Measurements from ENCODE around the gene SSBP3. TPM values are rescaled to one million over a fixed set of nuclear protein-coding genes. Genes with fewer than 3 reads are reported as not detected.
"Not testable (repeated sequence)": the region's sequence is repeated elsewhere in the genome, so short reads cannot be mapped to it uniquely, and the experiment has no call there.

The SSBP3 gene
- 100 to 1,000 TPM; 109 to 111 TPM for total RNA-seq

GRCh38 chr1:54406339-54407153 lies at the start of gene SSBP3:
Gene SSBP3 (minus strand): TSS chr1:54406394.
- peaks cover 66% of the 10 kb centered on the region for H3K4me1 Mint-ChIP-seq (ENCODE audit: low read depth)
- peak within 1 kb of the TSS; percentile 92 for H3K4me3 Mint-ChIP-seq
- peak; percentile 93 for DNase-seq
- ChIA-PET POLR2A (interaction anchor here (0.6 to 2.3 kb wide), 7 partner anchors 55 to 207 kb away, joined by 3 to 34 read pairs (median 4); partner anchors contain the start of genes CYB5RL and MRPL37), CTCF (interaction anchor here (0.6 to 2.3 kb wide), 5 partner anchors 12 to 224 kb away, joined by 3 to 29 read pairs (median 4); no protein-coding TSS in a partner anchor)
- peak within 1 kb of the TSS; percentile 87 for H3K27ac Mint-ChIP-seq
- H3K27me3 Mint-ChIP-seq (ENCODE audit: low read depth) = no peaks in the 10 kb centered on the region
- ATAC-seq = peak; percentile 94
- H3K36me3 Mint-ChIP-seq (ENCODE audit: low read depth) = peaks cover 34% of the 10 kb centered on the region
- H3K9me3 Mint-ChIP-seq (ENCODE audit: insufficient read depth) = no peaks in the 10 kb centered on the region

GRCh38 chr1:54453509-54453908 lies 47.3 kb upstream of the SSBP3 start:
- no peak overlapping the region for H3K27ac Mint-ChIP-seq

DNA sequence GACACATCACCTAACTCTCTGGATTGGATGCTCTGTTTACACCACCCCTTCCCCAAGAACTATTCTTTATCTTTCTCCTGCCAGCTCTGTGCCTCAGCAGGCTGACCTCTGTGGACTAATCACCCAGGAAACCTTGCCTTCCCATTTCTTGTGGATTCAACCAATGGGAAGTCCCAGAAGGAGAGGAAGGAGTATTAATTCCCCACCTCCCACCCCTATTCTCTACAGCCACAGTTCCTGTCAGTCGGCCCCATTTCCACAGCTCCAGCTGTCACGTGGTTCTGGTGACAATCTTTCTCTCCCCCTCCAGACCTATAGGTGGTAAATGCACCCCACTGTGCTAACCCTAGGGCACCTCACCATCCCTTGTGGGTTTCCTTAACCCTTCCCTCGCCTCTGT lies 46.8 kb upstream of the SSBP3 start:
- Mint-ChIP-seq H3K4me1 (ENCODE audit: low read depth) (peaks cover 6% of the 10 kb centered on the region), H3K4me3 (no peak overlapping the region), H3K36me3 (ENCODE audit: low read depth) (no peaks in the 10 kb centered on the region), H3K9me3 (ENCODE audit: insufficient read depth) (peaks cover 3% of the 10 kb centered on the region), H3K27ac (no peak overlapping the region), H3K27me3 (ENCODE audit: low read depth) (no peaks in the 10 kb centered on the region)
- CTCF ChIA-PET = no interaction called here
- ATAC-seq (no peak), DNase-seq (no peak)
- POLR2A ChIA-PET = no interaction called here

More at GRCh38 chr1:54453509-54453908, 47.3 kb upstream of the SSBP3 start:
- CTCF ChIA-PET = no interaction called here
- Mint-ChIP-seq H3K4me3 (no peak overlapping the region), H3K36me3 (ENCODE audit: low read depth) (no peaks in the 10 kb centered on the region), H3K27me3 (ENCODE audit: low read depth) (no peaks in the 10 kb centered on the region), H3K9me3 (ENCODE audit: insufficient read depth) (peaks cover 3% of the 10 kb centered on the region), H3K4me1 (ENCODE audit: low read depth) (peaks cover 9% of the 10 kb centered on the region)
- POLR2A ChIA-PET = no interaction called here
- no peak for ATAC-seq
- DNase-seq = no peak

GRCh38 chr1:54449431-54449830 lies 43.2 kb upstream of the SSBP3 start:
- DNase-seq; H3K9me3 Mint-ChIP-seq (ENCODE audit: insufficient read depth); H3K4me3 Mint-ChIP-seq; H3K4me1 Mint-ChIP-seq (ENCODE audit: low read depth); POLR2A ChIA-PET; ATAC-seq; H3K36me3 Mint-ChIP-seq (ENCODE audit: low read depth); H3K27ac Mint-ChIP-seq; CTCF ChIA-PET: not testable (repeated sequence)
- peaks cover 17% of the 10 kb centered on the region for H3K27me3 Mint-ChIP-seq (ENCODE audit: low read depth)

- H3K4me1 Mint-ChIP-seq (ENCODE audit: low read depth); H3K9me3 Mint-ChIP-seq (ENCODE audit: insufficient read depth); DNase-seq; H3K36me3 Mint-ChIP-seq (ENCODE audit: low read depth); H3K27ac Mint-ChIP-seq; ATAC-seq; POLR2A ChIA-PET; CTCF ChIA-PET; H3K4me3 Mint-ChIP-seq: not testable (repeated sequence)
- H3K27me3 Mint-ChIP-seq (ENCODE audit: low read depth) = peaks cover 17% of the 10 kb centered on the region
These were observed 42.6 kb upstream of the SSBP3 start for GRCh38 chr1:54448801-54449200.

DNA sequence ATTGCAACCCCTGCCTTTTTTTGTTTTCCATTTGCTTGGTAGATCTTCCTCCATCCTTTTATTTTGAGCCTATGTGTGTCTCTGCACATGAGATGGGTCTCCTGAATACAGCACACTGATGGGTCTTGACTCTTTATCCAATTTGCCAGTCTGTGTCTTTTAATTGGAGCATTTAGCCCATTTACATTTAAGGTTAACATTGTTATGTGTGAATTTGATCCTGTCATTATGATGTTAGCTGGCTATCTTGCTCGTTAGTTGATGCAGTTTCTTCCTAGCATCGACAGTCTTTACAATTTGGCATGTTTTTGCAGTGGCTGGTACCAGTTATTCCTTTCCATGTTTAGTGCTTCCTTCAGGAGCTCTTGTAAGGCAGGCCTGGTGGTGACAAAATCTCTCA lies 40.9 kb upstream of the SSBP3 start:
- H3K4me1 Mint-ChIP-seq (ENCODE audit: low read depth); H3K9me3 Mint-ChIP-seq (ENCODE audit: insufficient read depth); ATAC-seq; DNase-seq; H3K27ac Mint-ChIP-seq; H3K36me3 Mint-ChIP-seq (ENCODE audit: low read depth); H3K4me3 Mint-ChIP-seq; POLR2A ChIA-PET; CTCF ChIA-PET: not testable (repeated sequence)
- peaks cover 17% of the 10 kb centered on the region for H3K27me3 Mint-ChIP-seq (ENCODE audit: low read depth)

DNA sequence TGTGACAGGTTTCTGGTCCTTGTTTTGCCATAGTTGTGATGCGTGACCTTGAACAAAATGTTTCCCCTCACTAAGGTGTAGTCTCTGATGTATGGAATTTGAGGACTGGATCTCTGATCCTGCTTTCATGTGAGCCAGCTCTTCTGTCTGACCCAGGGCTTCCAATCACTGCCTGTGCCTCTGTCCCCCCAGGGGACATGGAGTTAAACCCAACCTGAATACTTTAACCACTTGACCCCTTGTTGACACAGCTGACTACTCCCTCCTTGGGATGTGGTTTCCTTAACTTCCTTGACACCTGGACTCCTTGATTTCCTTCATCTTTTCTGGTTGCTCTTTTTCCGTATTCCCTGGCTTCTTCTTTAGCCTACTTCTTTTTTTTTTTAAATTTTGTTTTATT lies 36.0 kb upstream of the SSBP3 start:
- CTCF ChIA-PET = no interaction called here
- peaks cover 14% of the 10 kb centered on the region for H3K27me3 Mint-ChIP-seq (ENCODE audit: low read depth)

DNA sequence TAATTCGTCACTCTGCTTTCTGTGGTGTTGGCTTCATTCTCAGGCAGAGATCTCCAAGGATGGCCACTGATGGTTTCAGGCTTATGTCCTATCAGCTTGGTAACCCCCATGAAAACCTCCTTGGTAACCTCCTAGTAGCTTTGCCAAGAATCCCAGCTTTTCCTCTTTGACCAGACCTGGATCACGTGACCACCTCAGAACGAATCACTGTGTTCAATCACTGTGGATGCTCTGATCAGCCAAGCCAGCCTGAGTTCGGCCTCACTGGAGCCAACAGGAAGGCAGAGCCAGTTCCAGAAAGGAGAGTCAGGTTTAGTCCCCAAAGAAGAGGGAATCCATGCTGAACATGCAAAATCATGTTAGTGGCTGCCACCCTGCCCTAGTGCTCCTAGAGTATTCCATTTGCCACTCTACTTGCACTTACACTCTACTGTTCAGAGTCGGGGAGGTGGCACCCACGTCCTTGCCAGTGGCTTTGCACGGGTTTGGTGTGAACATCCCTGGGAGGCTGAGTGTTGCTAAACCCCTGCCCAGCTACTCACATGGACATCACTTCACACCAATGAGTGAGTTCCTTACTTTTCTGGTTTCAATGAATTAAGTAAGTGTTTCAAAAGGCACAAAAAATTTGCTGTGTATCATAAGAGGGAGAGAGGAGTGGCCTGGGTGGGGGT lies 33.5 kb upstream of the SSBP3 start:
- Mint-ChIP-seq H3K27me3 (ENCODE audit: low read depth) (peaks cover 3% of the 10 kb centered on the region), H3K4me1 (ENCODE audit: low read depth) (no peaks in the 10 kb centered on the region), H3K9me3 (ENCODE audit: insufficient read depth) (no peaks in the 10 kb centered on the region), H3K36me3 (ENCODE audit: low read depth) (no peaks in the 10 kb centered on the region), H3K4me3 (no peak overlapping the region), H3K27ac (no peak overlapping the region)
- ATAC-seq (no peak), DNase-seq (no peak)
- CTCF ChIA-PET = no interaction called here
- POLR2A ChIA-PET = no interaction called here

More for the DNA sequence above, 36.0 kb upstream of the SSBP3 start:
- no peak overlapping the region for H3K27ac Mint-ChIP-seq
- no peaks in the 10 kb centered on the region for H3K36me3 Mint-ChIP-seq (ENCODE audit: low read depth)
- no peaks in the 10 kb centered on the region for H3K9me3 Mint-ChIP-seq (ENCODE audit: insufficient read depth)
- no peak for DNase-seq
- no peak overlapping the region for H3K4me3 Mint-ChIP-seq
- H3K4me1 Mint-ChIP-seq (ENCODE audit: low read depth) = no peaks in the 10 kb centered on the region
- POLR2A ChIA-PET = no interaction called here
- no peak for ATAC-seq

DNA sequence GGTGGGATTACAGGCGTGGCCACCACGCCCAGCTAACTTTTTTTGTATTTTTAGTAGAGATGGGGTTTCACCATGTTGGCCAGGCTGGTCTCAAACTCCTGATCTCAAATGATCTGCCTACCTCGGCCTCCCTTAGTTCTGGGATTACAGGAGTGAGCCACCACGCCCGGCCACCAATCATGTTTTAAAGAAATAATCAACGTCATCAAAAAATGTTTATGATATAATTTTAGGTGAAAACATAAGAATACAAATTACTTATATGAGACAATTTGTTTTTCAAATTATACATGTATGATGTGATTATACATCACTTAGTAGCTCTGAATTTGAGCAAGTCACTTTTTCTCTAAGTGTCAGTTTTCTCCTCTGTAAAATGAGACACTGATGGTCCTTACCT lies 31.6 kb upstream of the SSBP3 start:
- Mint-ChIP-seq H3K4me1 (ENCODE audit: low read depth) (no peaks in the 10 kb centered on the region), H3K36me3 (ENCODE audit: low read depth) (no peaks in the 10 kb centered on the region), H3K27me3 (ENCODE audit: low read depth) (no peaks in the 10 kb centered on the region), H3K4me3 (no peak overlapping the region), H3K27ac (no peak overlapping the region), H3K9me3 (ENCODE audit: insufficient read depth) (no peaks in the 10 kb centered on the region)
- DNase-seq = no peak
- ChIA-PET CTCF (no interaction called here), POLR2A (no interaction called here)
- ATAC-seq = no peak

DNA sequence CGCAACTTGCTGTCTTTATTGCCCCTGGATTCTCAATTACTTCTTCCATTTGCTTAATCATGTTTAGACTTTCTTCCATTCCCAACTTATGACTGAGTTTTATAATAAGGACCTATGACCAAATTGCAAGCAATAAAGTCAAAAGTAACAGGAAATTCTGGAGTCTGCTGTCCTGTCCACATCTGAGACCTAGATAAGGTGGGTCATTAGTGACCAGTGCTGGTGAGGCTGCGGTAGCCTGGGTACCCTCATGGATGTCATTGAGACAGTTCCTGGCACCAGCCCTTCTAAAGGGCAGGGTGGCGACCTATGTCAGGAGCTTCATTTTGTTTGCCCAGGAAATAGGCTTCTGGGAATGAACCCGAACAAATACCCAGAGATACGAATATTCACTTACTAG lies 30.6 kb upstream of the SSBP3 start:
- no peaks in the 10 kb centered on the region for H3K4me1 Mint-ChIP-seq (ENCODE audit: low read depth)
- POLR2A ChIA-PET = no interaction called here
- H3K36me3 Mint-ChIP-seq (ENCODE audit: low read depth) = no peaks in the 10 kb centered on the region

DNA sequence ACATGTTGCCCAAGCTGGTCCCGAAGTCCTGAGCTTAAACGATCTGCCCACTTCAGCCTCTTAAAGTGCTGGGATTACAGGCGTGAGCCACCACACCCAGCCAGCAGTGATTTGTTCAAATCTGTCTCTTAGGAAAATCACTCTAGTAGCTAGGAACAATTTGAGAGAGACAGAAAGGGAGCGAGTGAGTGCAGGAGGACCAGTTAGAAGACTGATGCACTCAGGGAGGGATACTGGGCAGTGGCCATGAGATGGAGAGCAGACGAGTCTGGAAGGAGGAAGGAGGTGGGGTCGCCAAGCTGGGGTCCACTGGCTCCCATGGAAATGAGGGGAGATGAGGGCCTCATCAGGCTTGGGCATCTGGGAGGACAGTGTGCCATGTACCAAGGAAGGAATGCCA lies 23.6 kb upstream of the SSBP3 start:
- H3K27ac Mint-ChIP-seq = no peak overlapping the region
- ChIA-PET CTCF (no interaction called here), POLR2A (no interaction called here)
- H3K4me3 Mint-ChIP-seq = no peak overlapping the region
- DNase-seq = no peak
- no peaks in the 10 kb centered on the region for H3K36me3 Mint-ChIP-seq (ENCODE audit: low read depth)
- no peaks in the 10 kb centered on the region for H3K27me3 Mint-ChIP-seq (ENCODE audit: low read depth)
- no peak for ATAC-seq
- H3K4me1 Mint-ChIP-seq (ENCODE audit: low read depth) = no peaks in the 10 kb centered on the region
- H3K9me3 Mint-ChIP-seq (ENCODE audit: insufficient read depth) = no peaks in the 10 kb centered on the region

More for the DNA sequence above, 30.6 kb upstream of the SSBP3 start:
- no peak for ATAC-seq
- no peaks in the 10 kb centered on the region for H3K9me3 Mint-ChIP-seq (ENCODE audit: insufficient read depth)
- H3K27me3 Mint-ChIP-seq (ENCODE audit: low read depth) = no peaks in the 10 kb centered on the region
- DNase-seq = no peak
- H3K27ac Mint-ChIP-seq = no peak overlapping the region
- CTCF ChIA-PET = no interaction called here
- H3K4me3 Mint-ChIP-seq = no peak overlapping the region

GRCh38 chr1:54428837-54429518 lies 22.8 kb upstream of the SSBP3 start:
- H3K9me3 Mint-ChIP-seq (ENCODE audit: insufficient read depth) = no peaks in the 10 kb centered on the region
- no peak overlapping the region for H3K4me3 Mint-ChIP-seq
- no peak overlapping the region for H3K27ac Mint-ChIP-seq
- CTCF ChIA-PET = no interaction called here
- DNase-seq = no peak
- POLR2A ChIA-PET = no interaction called here
- no peaks in the 10 kb centered on the region for H3K36me3 Mint-ChIP-seq (ENCODE audit: low read depth)
- H3K4me1 Mint-ChIP-seq (ENCODE audit: low read depth) = no peaks in the 10 kb centered on the region
- no peaks in the 10 kb centered on the region for H3K27me3 Mint-ChIP-seq (ENCODE audit: low read depth)
- no peak for ATAC-seq

All from activated CD8-positive, alpha-beta T cell treated with anti-CD3 and anti-CD28 coated beads, Interleukin-2, amount 10 ng/mL, durations not matched to agents 7 days and 5 days (primary cell).